Mucosa of descending colon (tissue), 3 donors: ENCODE results near the gene MRPL36. TPM values are rescaled to one million over a fixed set of nuclear protein-coding genes. Genes with fewer than 3 reads are reported as not detected.
A peak's percentile ranks its signal among the peaks of the same experiment; 100 is the strongest.

Experiments
- ATAC-seq: fragments of 200-7000 bp; cut with Tn5 transposase; one replicate; pipeline ENCODE4 v1.9.1; 2020; ENCODE audit warnings: mild to moderate bottlenecking, moderate library complexity
- DNase-seq, 3 donors: peaks; one replicate each; pipeline ENCODE4 v3.0.0-alpha.2; 2020
- H3K36me3 ChIP-seq: fragments of 200-600 bp; one replicate; pipeline ENCODE4 v1.8.0; 2021; ENCODE audit warnings: low read depth, mild to moderate bottlenecking
- H3K4me1 ChIP-seq: fragments of 200-600 bp; one replicate; pipeline ENCODE4 v1.8.0; 2021; ENCODE audit warnings: low read depth, mild to moderate bottlenecking
- H3K4me3 ChIP-seq: fragments of 200-600 bp; one replicate; pipeline ENCODE4 v1.8.0; 2021; ENCODE audit warnings: mild to moderate bottlenecking
- H3K9me3 ChIP-seq: fragments of 200-600 bp; one replicate; pipeline ENCODE4 v1.8.0; 2021; ENCODE audit warnings: mild to moderate bottlenecking
- intact Hi-C, 2 donors: fragments of 100-400 bp; cut with DNase I in 1 of 2; cut with micrococcal nuclease in 1 of 2; formaldehyde crosslinking; loops; one replicate each; pipeline versions ENCODE4 v1.11.0 to v1.11.1; 2022; cut with DNase I, micrococcal nuclease
- total RNA-seq, 3 donors: library from RNA; stranded (reverse); fragmentation: NEBNext Ultra II Directional in 2 of 3; extraction: Animal tissue kit (Norgen Biotek cat#: 25700) in 2 of 3; gene quantifications; one replicate each; pipeline versions ENCODE4 v1.2.1 to v1.2.4, GENCODE V29; 2021 to 2023
- TF ChIP-seq, protein P1 (sequence below): fragments of 200-600 bp; IDR thresholded peaks from one replicate; pipeline ENCODE4 v1.8.0; 2022; ENCODE audit warnings: antibody characterized with exemption, mild to moderate bottlenecking
- donor health status: DM: no; HTN: no; CAD: no; lungs with moderate emphysema.
- donor health status: DM: no; HTN: no; CAD: no.
- donor health status: DM: no; HTN: yes; CAD: no.

MRPL36 gene
- total RNA-seq, 3 donors from 2014 or later = 26.3 to 41.4 (median 28.6) TPM

DNA sequence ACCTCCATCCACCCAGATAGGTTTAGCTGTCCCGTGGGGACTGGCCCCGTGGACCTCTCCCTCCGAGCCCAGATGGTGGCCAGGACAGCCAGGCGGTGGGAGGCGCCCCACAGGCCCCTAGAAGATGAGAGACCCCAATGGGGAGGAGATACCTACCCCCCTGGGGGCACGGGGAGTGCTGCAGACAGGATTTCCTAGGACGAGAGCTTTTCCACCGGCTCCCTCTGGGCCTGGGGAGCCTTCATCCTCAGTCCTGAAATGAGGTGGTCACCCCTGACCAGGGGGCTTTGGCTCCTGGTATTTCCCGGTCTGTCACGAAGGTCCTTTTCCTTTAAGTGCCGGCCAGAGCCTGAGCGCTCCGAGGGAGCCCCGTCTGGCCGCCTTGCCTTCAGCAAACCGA is 46.8 kb downstream of the MRPL36 start:
- no peak for DNase-seq

DNA sequence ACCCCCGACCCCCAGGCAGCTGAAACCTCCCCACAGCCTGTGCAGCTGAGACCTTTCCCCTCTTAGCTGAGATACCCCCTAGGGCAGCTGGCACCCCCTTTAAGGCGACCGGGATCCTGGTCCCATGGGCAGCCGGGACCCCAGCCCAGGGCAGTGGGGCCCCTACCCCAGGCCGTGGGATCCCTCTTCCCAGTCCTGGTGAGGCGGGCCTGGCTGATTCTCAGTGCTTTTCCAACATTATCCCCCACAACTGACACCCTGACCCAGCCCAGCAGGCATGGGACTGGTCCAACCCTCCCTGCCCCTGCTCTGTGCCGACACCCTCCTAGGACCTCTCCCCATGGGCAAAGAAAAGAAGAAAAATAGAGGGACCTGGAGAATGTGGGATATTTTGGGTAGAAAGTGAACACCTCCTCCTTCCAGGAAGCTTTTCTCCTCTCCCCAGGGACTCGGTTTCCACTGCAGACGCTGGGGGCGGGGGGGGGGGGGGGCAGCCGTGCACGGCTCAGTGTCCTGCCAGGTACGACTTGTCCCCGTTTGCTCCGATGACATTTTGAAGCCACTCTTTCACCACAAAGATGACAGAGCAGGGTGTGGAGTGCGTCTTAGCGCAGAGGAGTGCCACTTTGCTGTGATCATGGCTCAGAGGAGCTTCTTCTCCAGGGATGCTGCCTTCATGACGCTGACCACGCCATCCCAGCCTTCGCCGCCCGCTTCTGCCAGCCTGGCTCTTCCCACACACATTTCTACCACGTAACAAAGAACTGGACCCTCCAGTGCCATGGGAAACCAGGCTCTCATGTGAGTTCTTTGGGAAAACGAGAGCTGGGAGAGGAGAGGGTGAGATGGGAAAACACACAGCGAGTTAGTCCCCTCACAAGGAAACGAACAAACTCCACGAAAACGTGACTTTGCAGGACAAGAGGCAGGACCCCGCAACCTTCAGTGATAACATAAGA is 47.5 kb downstream of the MRPL36 start:
- no peaks in the 10 kb centered on the region for H3K36me3 ChIP-seq
- no peaks in the 10 kb centered on the region for H3K9me3 ChIP-seq
- H3K4me3 ChIP-seq = no peak overlapping the region
- intact Hi-C loops = no loop called here
- DNase-seq = no peak
- no peak for ATAC-seq
- TF ChIP-seq, protein P1, sequence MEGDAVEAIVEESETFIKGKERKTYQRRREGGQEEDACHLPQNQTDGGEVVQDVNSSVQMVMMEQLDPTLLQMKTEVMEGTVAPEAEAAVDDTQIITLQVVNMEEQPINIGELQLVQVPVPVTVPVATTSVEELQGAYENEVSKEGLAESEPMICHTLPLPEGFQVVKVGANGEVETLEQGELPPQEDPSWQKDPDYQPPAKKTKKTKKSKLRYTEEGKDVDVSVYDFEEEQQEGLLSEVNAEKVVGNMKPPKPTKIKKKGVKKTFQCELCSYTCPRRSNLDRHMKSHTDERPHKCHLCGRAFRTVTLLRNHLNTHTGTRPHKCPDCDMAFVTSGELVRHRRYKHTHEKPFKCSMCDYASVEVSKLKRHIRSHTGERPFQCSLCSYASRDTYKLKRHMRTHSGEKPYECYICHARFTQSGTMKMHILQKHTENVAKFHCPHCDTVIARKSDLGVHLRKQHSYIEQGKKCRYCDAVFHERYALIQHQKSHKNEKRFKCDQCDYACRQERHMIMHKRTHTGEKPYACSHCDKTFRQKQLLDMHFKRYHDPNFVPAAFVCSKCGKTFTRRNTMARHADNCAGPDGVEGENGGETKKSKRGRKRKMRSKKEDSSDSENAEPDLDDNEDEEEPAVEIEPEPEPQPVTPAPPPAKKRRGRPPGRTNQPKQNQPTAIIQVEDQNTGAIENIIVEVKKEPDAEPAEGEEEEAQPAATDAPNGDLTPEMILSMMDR = no peak
- no peaks in the 10 kb centered on the region for H3K4me1 ChIP-seq

More for the DNA sequence above, 46.8 kb downstream of the MRPL36 start:
- no peaks in the 10 kb centered on the region for H3K9me3 ChIP-seq
- no peak overlapping the region for H3K4me3 ChIP-seq
- no peaks in the 10 kb centered on the region for H3K36me3 ChIP-seq
- intact Hi-C loops = no loop called here
- TF ChIP-seq, protein P1 = no peak
- H3K4me1 ChIP-seq = no peaks in the 10 kb centered on the region
- no peak for ATAC-seq

DNA sequence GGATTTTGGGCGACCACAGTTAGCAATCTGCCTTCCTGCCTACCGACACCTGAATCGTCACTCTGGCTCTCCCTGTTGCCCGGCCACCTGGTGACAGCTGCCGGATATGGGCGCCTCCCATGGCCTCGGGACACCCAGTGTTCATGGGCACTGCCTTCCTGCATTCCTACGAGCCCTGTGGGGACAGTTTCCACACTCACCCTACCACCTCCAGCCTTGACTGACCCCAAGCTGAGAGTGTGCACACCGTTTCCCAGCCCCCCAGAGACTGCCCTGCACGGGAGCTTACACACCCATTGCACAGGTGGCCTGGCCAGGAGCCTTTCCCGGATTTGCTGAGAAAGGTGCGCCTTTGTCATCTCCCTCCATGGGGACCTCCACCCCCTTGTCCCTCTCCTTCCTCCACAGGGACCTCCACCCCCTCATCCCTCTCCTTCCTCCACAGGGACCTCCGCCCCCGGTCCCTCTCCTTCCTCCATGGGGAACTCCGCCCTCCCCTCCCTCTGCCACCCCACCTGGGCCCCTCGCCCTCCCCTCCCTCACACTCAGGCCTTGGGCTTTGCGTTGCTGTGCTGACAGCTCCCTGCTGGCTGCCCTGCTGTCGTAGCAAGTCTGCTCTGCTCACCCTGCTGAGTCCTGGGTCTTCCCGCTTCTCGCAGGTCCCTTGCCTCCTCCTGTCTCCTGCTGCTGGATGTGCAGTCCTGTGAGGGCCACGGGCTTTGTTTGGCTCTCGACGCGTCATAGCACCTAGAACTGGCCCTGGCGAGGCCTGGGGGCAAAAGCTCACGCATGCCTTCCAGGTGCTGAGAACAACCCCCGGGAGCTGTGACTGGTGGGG is 48.4 kb downstream of the MRPL36 start:
- DNase-seq = no peak
- H3K4me3 ChIP-seq = no peak overlapping the region
- H3K9me3 ChIP-seq = no peaks in the 10 kb centered on the region
- intact Hi-C loops = no loop called here
- H3K4me1 ChIP-seq = no peaks in the 10 kb centered on the region
- H3K36me3 ChIP-seq = no peaks in the 10 kb centered on the region
- TF ChIP-seq, protein P1 = no peak
- ATAC-seq = no peak

DNA sequence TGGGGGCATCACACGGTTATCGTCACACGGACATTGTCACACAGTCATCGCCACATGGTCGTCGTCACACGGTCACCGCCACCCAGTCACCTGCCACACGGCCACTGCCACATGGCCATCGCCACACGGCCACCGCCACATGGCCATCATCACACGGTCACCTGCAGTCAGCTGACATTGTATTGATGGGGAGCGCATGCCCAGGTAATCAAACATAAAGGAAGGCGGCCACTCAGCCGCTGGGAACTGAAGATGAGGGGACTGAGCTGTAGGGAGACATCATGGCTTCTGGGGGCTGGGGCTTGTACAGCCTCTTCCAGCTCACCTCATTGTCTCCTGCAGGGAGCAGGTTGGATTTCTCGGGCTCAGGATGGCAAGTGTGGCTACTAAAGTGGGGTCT is 49.2 kb downstream of the MRPL36 start:
- ATAC-seq = no peak
- intact Hi-C loops = no loop called here
- Histone ChIP-seq H3K4me1 (no peaks in the 10 kb centered on the region), H3K4me3 (no peak overlapping the region), H3K36me3 (no peaks in the 10 kb centered on the region), H3K9me3 (no peaks in the 10 kb centered on the region)
- DNase-seq = no peak
- TF ChIP-seq, protein P1 = no peak

DNA sequence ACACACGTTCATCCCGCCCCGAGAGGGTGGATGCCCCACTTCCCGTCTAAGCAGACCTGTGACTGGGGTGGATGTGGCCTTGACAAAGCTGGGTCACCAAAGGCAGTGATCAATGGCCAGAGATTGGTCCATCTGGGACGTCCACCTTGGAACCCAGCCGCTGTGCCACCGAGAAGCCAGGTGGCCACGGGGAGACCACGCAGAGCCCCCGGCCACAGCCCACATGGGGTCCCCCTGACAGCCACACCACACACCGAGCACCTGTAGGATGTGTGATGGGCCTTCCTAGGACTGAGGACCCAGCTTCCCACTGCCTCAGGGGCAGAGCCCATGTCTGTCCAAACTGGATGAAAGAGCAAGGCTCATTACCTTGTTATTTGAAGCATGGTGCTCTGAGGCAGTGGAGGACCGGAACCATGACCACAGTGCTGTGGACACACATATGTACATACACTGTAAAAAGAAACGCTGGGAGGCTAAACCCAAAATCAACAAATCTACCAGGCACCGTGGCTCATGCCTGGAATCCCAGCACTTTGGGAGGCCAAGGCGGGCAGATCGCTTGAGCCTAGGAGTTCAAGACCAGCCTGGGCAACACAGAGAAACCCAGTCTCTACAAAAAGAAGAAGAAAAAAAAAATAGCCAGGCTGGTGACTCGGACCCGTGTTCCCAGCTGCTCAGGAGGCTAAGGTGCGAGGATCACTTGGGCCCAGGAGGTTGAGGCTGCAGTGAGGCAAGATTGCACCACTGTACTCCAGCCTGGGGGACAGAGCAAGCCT is 50.1 kb downstream of the MRPL36 start:
- H3K4me1 ChIP-seq = no peaks in the 10 kb centered on the region
- no peaks in the 10 kb centered on the region for H3K36me3 ChIP-seq
- intact Hi-C loops = no loop called here
- no peak overlapping the region for H3K4me3 ChIP-seq
- TF ChIP-seq, protein P1 = no peak
- peak in 1 of 3 donors; percentile 33 for DNase-seq
- no peak for ATAC-seq
- H3K9me3 ChIP-seq = no peaks in the 10 kb centered on the region
